Endodermal cell (in vitro differentiated cells): Measurements from ENCODE around the gene ISYNA1. TPM values are rescaled to one million over a fixed set of nuclear protein-coding genes. Genes with fewer than 3 reads are reported as not detected.

Experiments
- DNase-seq: peaks from one replicate; pipeline ENCODE4 v3.0.0-alpha.2; 2017
- H3K27ac ChIP-seq: 2 replicates; pipeline ENCODE4 v1.5.1; 2013; ENCODE audit warnings: mild to moderate bottlenecking, low read depth, low read length, moderate library complexity
- H3K27me3 ChIP-seq: 2 replicates; pipeline ENCODE4 v1.6.1; 2013; ENCODE audit warnings: mild to moderate bottlenecking, low read length, moderate library complexity; ENCODE audit not compliant: insufficient read depth, control insufficient read depth, poor library complexity, severe bottlenecking
- H3K36me3 ChIP-seq: 2 replicates; pipeline ENCODE4 v1.7.0; 2013; ENCODE audit warnings: mild to moderate bottlenecking, low read length, moderate library complexity; ENCODE audit not compliant: control insufficient read depth, insufficient read depth
- H3K4me1 ChIP-seq: one replicate; pipeline ENCODE4 v1.7.0; 2013; ENCODE audit warnings: low read length; ENCODE audit not compliant: control insufficient read depth, insufficient read depth
- H3K4me3 ChIP-seq: 2 replicates; pipeline ENCODE4 v1.5.1; 2013; ENCODE audit warnings: mild to moderate bottlenecking, low read length, moderate library complexity
- H3K9ac ChIP-seq: 2 replicates; pipeline ENCODE4 v1.6.1; 2013; ENCODE audit warnings: mild to moderate bottlenecking, low read length, moderate library complexity; ENCODE audit not compliant: poor library complexity, severe bottlenecking; ENCODE audit errors: extremely low read depth
- H3K9me3 ChIP-seq: 2 replicates; pipeline ENCODE4 v1.6.1; 2013; ENCODE audit warnings: mild to moderate bottlenecking, low read length, moderate library complexity; ENCODE audit not compliant: control insufficient read depth
- H3K27ac Mint-ChIP-seq: 2 replicates; pipeline ENCODE4 v1.8.0; 2020; ENCODE audit warnings: mixed read lengths
- H3K27me3 Mint-ChIP-seq: 2 replicates; pipeline ENCODE4 v1.8.0; 2021; ENCODE audit warnings: mild to moderate bottlenecking, mixed read lengths; ENCODE audit not compliant: insufficient read depth
- H3K36me3 Mint-ChIP-seq: 2 replicates; pipeline ENCODE4 v1.8.0; 2020; ENCODE audit warnings: low read depth, mixed read lengths
- H3K4me1 Mint-ChIP-seq: 2 replicates; pipeline ENCODE4 v1.8.0; 2020; ENCODE audit warnings: mixed read lengths
- H3K4me3 Mint-ChIP-seq: 2 replicates; pipeline ENCODE4 v1.8.0; 2020; ENCODE audit warnings: mild to moderate bottlenecking, moderate library complexity, mixed read lengths
- H3K9me3 Mint-ChIP-seq: 2 replicates; pipeline ENCODE4 v1.8.0; 2020; ENCODE audit warnings: mild to moderate bottlenecking, mixed read lengths
- WGBS, 2 experiments: methylation state at CpG; one replicate each; pipeline versions ENCODE4 v1.1.5 to v1.1.7; 2013; ENCODE audit warnings: missing lambda C conversion rate in 2 of 2, mixed read lengths in 1 of 2; ENCODE audit not compliant: insufficient coverage in 1 of 2, insufficient read length in 1 of 2; 5-methylcytosine and 5-hydroxymethylcytosine counted together
- total RNA-seq, 2 donors: library from RNA; stranded (reverse); fragmentation: NEBNext Ultra II Directional in 1 of 2; extraction: Animal tissue kit (Norgen Biotek cat#: 25700) in 1 of 2; gene quantifications; 2 replicates in 1 of 2; 3 replicates in 1 of 2; pipeline ENCODE4 v1.2.1, GENCODE V29; 2021
- TF ChIP-seq, protein P1 (sequence below): fragments of 200-600 bp; sonication (generic); conservative IDR thresholded peaks from 2 replicates; pipeline ENCODE4 v1.5.0; 2021; ENCODE audit warnings: antibody characterized with exemption, mild to moderate bottlenecking

ISYNA1 gene
- total RNA-seq, 2 donors from 2014 or later: 156 to 212 TPM

DNA sequence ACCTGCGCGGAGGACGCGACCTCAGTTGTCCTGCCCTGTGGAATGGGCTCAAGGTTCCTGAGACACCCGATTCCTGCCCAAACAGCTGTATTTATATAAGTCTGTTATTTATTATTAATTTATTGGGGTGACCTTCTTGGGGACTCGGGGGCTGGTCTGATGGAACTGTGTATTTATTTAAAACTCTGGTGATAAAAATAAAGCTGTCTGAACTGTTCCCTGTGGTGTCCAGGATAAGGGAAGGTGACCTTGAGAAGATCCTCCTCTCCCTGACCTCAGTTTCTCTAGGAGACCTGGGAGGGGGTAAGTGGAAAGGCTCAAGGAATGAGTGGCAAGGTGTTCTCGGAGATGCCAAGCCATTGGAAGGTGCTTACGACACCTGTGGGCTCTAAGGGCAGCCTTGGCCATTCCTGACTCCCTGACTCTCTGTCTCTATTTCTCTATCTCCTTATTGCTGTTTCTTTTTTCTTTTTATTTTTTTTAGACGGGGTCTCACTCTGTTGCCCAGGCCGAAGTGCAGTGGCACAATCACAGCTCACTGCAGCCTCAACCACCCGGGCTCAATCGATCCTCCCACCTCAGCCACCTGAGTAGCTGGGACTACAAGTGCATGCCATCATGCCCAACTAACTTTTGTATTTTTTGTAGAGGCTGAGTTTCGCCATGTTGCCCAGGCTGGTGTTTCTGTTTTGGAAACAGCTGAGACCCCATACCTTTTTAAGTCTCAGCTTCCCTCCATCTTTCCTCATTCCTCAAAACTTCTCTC lies 48.8 kb downstream of the ISYNA1 start:
- Histone ChIP-seq H3K4me1 (no peaks in the 10 kb centered on the region), H3K27ac (no peak overlapping the region), H3K9me3 (no peaks in the 10 kb centered on the region), H3K27me3 (peaks cover 22% of the 10 kb centered on the region), H3K36me3 (no peaks in the 10 kb centered on the region), H3K4me3 (no peak overlapping the region), H3K9ac (no peak overlapping the region)
- H3K27me3 Mint-ChIP-seq: peaks cover 42% of the 10 kb centered on the region
- H3K4me3 Mint-ChIP-seq: no peak overlapping the region
- H3K36me3 Mint-ChIP-seq: no peaks in the 10 kb centered on the region
- WGBS, 2 experiments: 91 to 93% methylated on average over 11 to 12 of the region's 13 CpGs
- peaks cover 2% of the 10 kb centered on the region for H3K4me1 Mint-ChIP-seq
- DNase-seq: no peak
- H3K9me3 Mint-ChIP-seq: no peaks in the 10 kb centered on the region
- H3K27ac Mint-ChIP-seq: no peak overlapping the region
- TF ChIP-seq, protein P1, sequence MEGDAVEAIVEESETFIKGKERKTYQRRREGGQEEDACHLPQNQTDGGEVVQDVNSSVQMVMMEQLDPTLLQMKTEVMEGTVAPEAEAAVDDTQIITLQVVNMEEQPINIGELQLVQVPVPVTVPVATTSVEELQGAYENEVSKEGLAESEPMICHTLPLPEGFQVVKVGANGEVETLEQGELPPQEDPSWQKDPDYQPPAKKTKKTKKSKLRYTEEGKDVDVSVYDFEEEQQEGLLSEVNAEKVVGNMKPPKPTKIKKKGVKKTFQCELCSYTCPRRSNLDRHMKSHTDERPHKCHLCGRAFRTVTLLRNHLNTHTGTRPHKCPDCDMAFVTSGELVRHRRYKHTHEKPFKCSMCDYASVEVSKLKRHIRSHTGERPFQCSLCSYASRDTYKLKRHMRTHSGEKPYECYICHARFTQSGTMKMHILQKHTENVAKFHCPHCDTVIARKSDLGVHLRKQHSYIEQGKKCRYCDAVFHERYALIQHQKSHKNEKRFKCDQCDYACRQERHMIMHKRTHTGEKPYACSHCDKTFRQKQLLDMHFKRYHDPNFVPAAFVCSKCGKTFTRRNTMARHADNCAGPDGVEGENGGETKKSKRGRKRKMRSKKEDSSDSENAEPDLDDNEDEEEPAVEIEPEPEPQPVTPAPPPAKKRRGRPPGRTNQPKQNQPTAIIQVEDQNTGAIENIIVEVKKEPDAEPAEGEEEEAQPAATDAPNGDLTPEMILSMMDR: no peak

DNA sequence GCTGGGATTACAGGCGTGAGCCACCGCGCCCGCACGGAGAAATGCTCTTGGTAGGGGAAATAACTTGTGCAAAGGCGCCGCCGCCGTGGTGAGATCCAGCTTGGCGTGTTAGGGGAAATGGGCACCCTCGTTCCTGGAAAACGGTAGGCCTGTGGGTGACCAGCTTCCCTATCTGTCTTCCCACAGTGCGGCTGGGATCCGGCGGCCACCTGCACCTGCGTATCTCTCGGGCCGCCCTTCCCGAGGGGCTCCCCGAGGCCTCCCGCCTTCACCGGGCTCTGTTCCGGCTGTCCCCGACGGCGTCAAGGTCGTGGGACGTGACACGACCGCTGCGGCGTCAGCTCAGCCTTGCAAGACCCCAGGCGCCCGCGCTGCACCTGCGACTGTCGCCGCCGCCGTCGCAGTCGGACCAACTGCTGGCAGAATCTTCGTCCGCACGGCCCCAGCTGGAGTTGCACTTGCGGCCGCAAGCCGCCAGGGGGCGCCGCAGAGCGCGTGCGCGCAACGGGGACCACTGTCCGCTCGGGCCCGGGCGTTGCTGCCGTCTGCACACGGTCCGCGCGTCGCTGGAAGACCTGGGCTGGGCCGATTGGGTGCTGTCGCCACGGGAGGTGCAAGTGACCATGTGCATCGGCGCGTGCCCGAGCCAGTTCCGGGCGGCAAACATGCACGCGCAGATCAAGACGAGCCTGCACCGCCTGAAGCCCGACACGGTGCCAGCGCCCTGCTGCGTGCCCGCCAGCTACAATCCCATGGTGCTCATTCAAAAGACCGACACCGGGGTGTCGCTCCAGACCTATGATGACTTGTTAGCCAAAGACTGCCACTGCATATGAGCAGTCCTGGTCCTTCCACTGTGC lies 49.6 kb downstream of the ISYNA1 start:
- Mint-ChIP-seq H3K27me3 (peaks cover 41% of the 10 kb centered on the region), H3K4me3 (peak overlapping the region; percentile 28), H3K27ac (no peak overlapping the region), H3K36me3 (no peaks in the 10 kb centered on the region), H3K9me3 (no peaks in the 10 kb centered on the region), H3K4me1 (peaks cover 2% of the 10 kb centered on the region)
- Histone ChIP-seq H3K36me3 (no peaks in the 10 kb centered on the region), H3K9ac (no peak overlapping the region), H3K4me1 (no peaks in the 10 kb centered on the region), H3K4me3 (no peak overlapping the region), H3K27me3 (peaks cover 22% of the 10 kb centered on the region), H3K27ac (no peak overlapping the region), H3K9me3 (no peaks in the 10 kb centered on the region)
- TF ChIP-seq, protein P1: peak; percentile 100
- peak; percentile 96 for DNase-seq
- 28 to 34% methylated on average over 49 to 86 of the region's 86 CpGs for WGBS, 2 experiments

DNA sequence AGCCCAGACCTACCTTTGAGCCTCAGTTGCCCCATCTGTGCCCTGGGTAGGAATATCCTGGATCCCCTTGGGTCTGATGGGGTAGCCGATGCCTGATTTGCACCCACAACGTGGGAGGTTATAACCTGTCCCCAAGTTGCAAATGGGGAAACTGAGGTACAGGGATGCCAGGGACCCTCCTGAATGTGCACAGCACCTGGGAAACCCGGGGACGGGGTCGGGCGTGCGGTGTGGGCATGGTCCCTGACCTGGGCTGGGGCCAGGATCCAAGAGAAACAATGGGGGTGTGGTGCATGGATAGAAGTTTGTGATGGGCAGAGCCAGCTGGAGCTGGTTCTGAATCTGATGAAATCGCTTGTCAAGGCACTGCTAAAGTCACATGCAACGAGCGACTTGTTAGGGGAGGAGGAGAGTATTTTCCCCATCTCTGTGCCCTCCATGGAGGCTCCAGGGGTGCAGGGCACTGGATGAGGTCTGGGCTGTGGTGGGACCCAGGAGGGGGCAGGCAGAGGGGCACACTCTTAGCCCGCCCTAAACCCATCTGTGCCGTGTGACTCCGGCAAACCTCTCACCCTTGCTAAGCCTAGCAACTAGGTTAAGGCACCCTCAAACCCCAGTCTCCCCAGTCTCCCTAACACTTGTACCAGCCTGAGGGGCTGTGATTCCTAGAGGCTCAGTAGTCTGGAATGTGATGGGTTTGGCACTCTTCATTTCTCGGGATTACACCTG lies 51.2 kb downstream of the ISYNA1 start:
- Histone ChIP-seq H3K4me1 (no peaks in the 10 kb centered on the region), H3K36me3 (no peaks in the 10 kb centered on the region), H3K4me3 (no peak overlapping the region), H3K27ac (no peak overlapping the region), H3K27me3 (peaks cover 22% of the 10 kb centered on the region), H3K9ac (no peak overlapping the region), H3K9me3 (no peaks in the 10 kb centered on the region)
- 93 to 97% methylated on average over 6 to 14 of the region's 14 CpGs for WGBS, 2 experiments
- H3K27me3 Mint-ChIP-seq: peaks cover 44% of the 10 kb centered on the region
- no peak for DNase-seq
- H3K4me3 Mint-ChIP-seq: no peak overlapping the region
- TF ChIP-seq, protein P1: no peak
- peaks cover 2% of the 10 kb centered on the region for H3K4me1 Mint-ChIP-seq
- no peaks in the 10 kb centered on the region for H3K9me3 Mint-ChIP-seq
- H3K36me3 Mint-ChIP-seq: no peaks in the 10 kb centered on the region
- no peak overlapping the region for H3K27ac Mint-ChIP-seq
